ENCODE results near the gene GRK2. TPM values are rescaled to one million over a fixed set of nuclear protein-coding genes. Genes with fewer than 3 reads are reported as not detected.
"Not testable (repeated sequence)": the region's sequence is repeated elsewhere in the genome, so short reads cannot be mapped to it uniquely, and the experiment has no call there.

GRK2 gene
- total RNA-seq, 1 donor from 2014 or later = 46.8 TPM

DNA sequence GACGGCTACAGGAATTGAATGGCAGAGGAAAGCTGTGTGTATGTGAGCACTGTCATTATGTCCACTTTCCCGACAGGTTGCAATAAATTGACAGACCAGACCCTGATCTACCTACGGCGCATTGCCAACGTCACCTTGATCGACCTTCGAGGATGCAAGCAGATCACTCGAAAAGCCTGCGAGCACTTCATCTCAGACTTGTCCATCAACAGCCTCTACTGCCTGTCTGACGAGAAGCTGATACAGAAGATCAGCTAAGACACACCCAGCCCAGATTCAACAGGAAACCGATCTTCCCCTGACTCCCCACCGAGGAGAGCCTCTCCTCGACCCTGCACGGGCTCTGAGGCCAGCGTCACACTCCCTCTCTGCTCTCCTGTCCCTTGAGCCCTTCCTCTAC, 11.5 kb upstream of the GRK2 start:
- TF ChIP-seq, protein P1, sequence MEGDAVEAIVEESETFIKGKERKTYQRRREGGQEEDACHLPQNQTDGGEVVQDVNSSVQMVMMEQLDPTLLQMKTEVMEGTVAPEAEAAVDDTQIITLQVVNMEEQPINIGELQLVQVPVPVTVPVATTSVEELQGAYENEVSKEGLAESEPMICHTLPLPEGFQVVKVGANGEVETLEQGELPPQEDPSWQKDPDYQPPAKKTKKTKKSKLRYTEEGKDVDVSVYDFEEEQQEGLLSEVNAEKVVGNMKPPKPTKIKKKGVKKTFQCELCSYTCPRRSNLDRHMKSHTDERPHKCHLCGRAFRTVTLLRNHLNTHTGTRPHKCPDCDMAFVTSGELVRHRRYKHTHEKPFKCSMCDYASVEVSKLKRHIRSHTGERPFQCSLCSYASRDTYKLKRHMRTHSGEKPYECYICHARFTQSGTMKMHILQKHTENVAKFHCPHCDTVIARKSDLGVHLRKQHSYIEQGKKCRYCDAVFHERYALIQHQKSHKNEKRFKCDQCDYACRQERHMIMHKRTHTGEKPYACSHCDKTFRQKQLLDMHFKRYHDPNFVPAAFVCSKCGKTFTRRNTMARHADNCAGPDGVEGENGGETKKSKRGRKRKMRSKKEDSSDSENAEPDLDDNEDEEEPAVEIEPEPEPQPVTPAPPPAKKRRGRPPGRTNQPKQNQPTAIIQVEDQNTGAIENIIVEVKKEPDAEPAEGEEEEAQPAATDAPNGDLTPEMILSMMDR (conservative IDR thresholded peaks at IDR 0.05; ENCODE audit: low read depth, low read length) = no peak
- H3K4me3 ChIP-seq (ENCODE audit: low read depth, low read length) = no peak overlapping the region
- DNase-seq (ENCODE audit: low read depth) = no peak

- TF ChIP-seq, protein P1 (conservative IDR thresholded peaks at IDR 0.05; ENCODE audit: low read depth, low read length) = no peak
- H3K4me3 ChIP-seq (ENCODE audit: low read depth, low read length) = no peak overlapping the region
- no peak for DNase-seq (ENCODE audit: low read depth)
Measured at GRCh38 chr11:67255353-67255752, 10.9 kb upstream of the GRK2 start.

- no peak overlapping the region for H3K4me3 ChIP-seq (ENCODE audit: low read depth, low read length)
- TF ChIP-seq, protein P1 (conservative IDR thresholded peaks at IDR 0.05; ENCODE audit: low read depth, low read length) = no peak
- DNase-seq (ENCODE audit: low read depth) = no peak
Measured at GRCh38 chr11:67255864-67256263, 10.4 kb upstream of the GRK2 start.

- TF ChIP-seq, protein P1 (conservative IDR thresholded peaks at IDR 0.05; ENCODE audit: low read depth, low read length) = no peak
- DNase-seq (ENCODE audit: low read depth) = no peak
- H3K4me3 ChIP-seq (ENCODE audit: low read depth, low read length) = no peak overlapping the region
Measured at GRCh38 chr11:67256477-67257135, 9.7 kb upstream of the GRK2 start.

DNA sequence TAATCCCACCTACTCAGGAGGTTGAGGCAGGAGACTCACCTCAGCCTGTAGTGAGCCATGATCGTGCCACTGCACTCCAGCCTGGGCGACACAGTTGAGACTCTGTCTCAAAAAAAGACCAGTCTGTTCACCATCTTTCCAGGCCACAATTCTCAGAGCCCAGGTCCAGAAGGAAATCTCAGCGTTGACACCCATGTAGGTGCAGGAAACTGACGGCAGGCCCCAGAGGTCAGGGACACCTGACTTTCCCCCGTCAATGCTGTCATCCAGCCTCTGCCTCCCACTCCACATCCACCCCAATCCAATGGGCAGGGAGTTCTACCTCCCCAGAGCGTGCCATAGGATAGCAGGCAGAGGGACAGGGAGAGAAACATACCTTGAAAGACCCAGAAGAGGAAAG, 5.9 kb upstream of the GRK2 start:
- TF ChIP-seq, protein P1 (conservative IDR thresholded peaks at IDR 0.05; ENCODE audit: low read depth, low read length) = no peak
- DNase-seq (ENCODE audit: low read depth) = no peak

DNA sequence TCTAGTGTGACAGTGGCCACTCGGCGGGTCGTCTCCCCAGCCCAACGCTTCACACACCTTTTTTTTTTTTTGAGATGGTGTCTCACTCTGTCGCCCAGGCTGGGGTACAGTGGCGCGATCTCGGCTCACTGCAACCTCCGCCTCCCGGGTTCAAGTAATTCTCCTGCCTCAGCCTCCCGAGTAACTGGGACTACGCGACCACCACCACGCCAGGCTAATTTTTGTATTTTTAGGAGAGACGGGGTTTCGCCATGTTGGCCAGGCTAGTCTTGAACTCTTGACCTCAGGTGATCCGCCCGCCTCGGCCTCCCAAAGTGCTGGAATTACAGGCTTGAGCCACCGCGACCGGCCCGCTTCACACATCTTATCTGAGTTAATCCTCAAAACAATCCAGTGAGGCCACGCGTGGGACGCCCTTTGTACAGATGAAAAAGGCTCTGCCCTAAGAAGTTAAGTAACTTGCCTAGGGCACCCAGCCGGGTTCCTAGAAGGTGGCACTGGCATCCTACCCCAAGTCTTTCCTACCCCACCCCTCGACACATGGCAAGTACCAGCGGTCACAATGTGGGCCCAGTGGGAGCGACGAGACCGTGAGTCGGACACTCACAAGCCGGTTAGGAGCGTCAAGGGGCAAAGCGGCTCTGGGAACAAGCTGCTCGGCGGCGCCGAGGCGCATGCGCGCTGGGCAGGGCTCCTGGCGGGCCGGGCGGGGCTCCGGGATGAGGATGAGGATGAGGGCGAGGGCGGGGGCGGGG, 5.2 kb upstream of the GRK2 start:
- DNase-seq (ENCODE audit: low read depth) = not testable (repeated sequence)
- H3K4me3 ChIP-seq (ENCODE audit: low read depth, low read length) = peak overlapping the region; percentile 38

More for the DNA sequence above, 5.9 kb upstream of the GRK2 start:
- H3K4me3 ChIP-seq (ENCODE audit: low read depth, low read length) = no peak overlapping the region

GRCh38 chr11:67261640-67261945, 4.7 kb upstream of the GRK2 start:
- TF ChIP-seq, protein P1 (conservative IDR thresholded peaks at IDR 0.05; ENCODE audit: low read depth, low read length) = peak; percentile 27
- DNase-seq (ENCODE audit: low read depth) = no peak
- no peak overlapping the region for H3K4me3 ChIP-seq (ENCODE audit: low read depth, low read length)

Measured in epithelial cell of proximal tubule (primary cell).